ENCODE measurements around the gene ABHD12B.
A peak's percentile ranks its signal among the peaks of the same experiment; 100 is the strongest.
"Not testable (repeated sequence)": the region's sequence is repeated elsewhere in the genome, so short reads cannot be mapped to it uniquely, and the experiment has no call there.

The ABHD12B gene

DNA sequence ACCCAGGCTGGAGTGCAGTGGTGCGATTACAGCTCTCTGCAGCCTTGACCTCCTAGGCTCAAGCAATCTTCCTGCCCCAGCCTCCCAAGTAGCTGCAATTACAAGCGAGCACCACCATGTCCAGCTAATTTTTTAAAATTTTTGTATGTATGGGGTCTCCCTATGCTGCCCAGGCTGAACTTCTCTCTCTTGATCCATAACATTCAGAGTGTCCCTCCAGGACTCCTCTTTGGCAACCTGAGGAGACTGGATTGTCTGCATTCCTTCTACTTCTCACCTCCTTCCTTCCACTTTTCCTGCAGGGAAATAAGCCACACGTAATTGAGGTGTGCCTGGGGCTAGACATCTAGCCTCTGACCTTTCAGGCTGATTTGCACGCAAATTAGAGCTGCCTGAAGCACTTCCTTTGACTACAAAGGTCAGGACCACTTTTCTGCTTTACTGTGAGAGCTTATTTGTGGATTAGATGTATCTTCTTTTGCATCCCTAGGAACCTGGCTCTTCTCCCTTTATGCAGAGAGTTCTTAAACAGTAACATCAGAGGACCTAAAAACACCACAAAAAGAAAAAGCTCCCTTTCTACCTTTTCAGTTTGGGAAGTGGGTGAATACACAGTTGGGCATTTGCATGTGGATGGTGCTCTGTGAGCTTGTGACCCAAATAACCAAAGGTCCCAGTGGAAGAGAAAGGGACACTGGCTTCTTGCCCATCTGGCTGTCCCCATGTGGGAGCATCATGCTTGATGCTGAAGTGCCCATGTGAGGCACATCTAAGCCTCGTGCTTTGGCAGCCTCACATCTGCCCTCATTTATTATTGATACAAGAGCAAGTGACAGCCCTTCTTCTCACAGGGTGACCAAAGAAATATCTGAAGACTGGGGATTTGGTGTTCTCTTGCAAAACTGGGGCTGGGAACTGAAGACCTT lies 38.9 kb downstream of the ABHD12B start:
- no peak for FAIRE-seq
- no peak for DNase-seq (ENCODE audit: insufficient read length, low spot score)
- TF ChIP-seq POU2F2 (IDR thresholded peaks at IDR 0.05; ENCODE audit: low read depth, low read length): no peak
- no peak for TF ChIP-seq TAF1 (IDR thresholded peaks at IDR 0.05; ENCODE audit: low read depth, low read length)
- TF ChIP-seq POLR2A (IDR thresholded peaks at IDR 0.05; ENCODE audit: low read depth, low read length): no peak
- TF ChIP-seq SPI1 (IDR thresholded peaks at IDR 0.05; ENCODE audit: low read depth, low read length): no peak
- no peak for TF ChIP-seq PAX5 (IDR thresholded peaks at IDR 0.05; ENCODE audit: insufficient read depth, low read length, severe bottlenecking)
- no peak for TF ChIP-seq POLR2AphosphoS5 (IDR thresholded peaks at IDR 0.05; ENCODE audit: low read depth, low read length)

DNA sequence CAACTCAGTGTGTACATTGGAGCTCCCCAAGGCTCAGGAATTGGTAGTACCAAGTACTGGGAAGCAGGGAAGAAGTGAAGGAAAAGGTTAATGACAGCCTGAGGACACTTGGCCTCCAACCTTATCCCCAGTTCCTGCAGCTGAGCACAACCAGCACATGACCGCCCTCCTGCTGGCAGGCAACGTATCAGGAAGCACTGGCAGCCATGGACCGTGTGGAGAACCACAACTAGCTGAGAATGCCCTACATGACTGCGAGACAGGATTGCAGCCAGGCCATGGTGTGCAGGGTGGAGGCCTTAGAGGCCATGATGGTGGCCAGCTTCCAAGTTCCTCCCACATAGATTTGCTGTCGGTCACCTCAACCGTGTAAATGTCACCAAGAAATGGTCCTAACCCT lies 45.6 kb downstream of the ABHD12B start:
- no peak for TF ChIP-seq PAX5 (IDR thresholded peaks at IDR 0.05; ENCODE audit: insufficient read depth, low read length, severe bottlenecking)
- TF ChIP-seq POLR2A (IDR thresholded peaks at IDR 0.05; ENCODE audit: low read depth, low read length): no peak
- no peak for TF ChIP-seq POLR2AphosphoS5 (IDR thresholded peaks at IDR 0.05; ENCODE audit: low read depth, low read length)
- TF ChIP-seq POU2F2 (IDR thresholded peaks at IDR 0.05; ENCODE audit: low read depth, low read length): no peak
- TF ChIP-seq SPI1 (IDR thresholded peaks at IDR 0.05; ENCODE audit: low read depth, low read length): no peak
- DNase-seq (ENCODE audit: insufficient read length, low spot score) (no peak), FAIRE-seq (no peak)

DNA sequence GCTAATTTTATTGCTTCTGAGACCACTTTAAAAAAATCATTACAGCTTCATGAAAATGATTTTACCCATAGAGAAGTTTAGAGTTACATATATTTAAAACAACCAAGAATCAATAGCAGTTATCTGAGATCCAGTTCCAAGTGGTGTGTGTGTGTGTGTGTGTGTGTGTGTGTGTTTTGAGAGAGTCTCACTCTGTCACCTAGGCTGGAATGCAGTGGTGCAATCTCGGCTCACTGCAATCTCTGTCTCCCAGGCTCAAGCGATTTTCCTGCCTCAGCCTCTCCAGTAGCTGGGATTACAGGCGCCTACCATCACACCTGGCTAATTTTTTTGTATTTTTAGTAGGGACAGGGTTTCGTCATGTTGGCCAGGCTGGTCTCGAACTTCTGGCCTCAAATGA lies 47.7 kb downstream of the ABHD12B start:
- not testable (repeated sequence) for DNase-seq (ENCODE audit: insufficient read length, low spot score); FAIRE-seq

DNA sequence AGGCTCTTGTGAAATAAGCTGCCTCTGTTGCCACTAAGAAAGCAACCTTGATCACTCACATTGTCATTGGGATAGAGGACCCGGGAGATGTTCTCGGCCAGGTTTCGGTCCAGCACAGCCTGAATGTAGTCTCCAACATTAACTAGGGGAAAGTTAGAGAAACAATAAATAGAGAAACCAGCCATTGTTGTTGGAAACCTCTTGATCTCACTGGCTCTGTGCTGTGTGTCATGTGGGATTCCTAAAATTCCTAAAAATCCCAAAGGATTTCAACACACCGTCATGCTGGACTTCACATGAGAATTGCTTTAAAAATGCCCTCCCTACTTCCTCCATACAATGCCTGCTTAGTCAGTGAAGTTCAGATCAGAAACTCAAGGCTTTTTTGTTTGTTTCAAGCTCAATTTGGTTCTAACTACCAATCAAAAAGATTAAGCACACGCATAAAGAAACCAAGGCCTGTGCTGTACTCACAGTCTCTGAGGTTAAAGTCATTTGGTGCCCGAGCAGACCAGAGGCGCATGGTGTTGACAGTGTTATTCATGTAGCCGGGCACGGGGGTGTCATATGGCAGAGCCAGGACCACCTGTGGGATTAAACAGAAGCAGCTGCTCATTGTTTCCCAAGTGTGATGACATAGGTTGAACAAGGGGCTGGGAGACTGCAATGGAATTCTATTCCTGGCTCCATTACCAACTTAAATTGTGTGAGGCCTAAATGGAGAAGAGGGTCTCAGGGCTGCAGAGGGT lies 48.8 kb downstream of the ABHD12B start:
- no peak for DNase-seq (ENCODE audit: insufficient read length, low spot score)
- no peak for FAIRE-seq
- TF ChIP-seq POLR2AphosphoS5 (IDR thresholded peaks at IDR 0.05; ENCODE audit: low read depth, low read length): no peak
- TF ChIP-seq POU2F2 (IDR thresholded peaks at IDR 0.05; ENCODE audit: low read depth, low read length): no peak
- no peak for TF ChIP-seq POLR2A (IDR thresholded peaks at IDR 0.05; ENCODE audit: low read depth, low read length)
- TF ChIP-seq PAX5 (IDR thresholded peaks at IDR 0.05; ENCODE audit: insufficient read depth, low read length, severe bottlenecking): no peak
- TF ChIP-seq TAF1 (IDR thresholded peaks at IDR 0.05; ENCODE audit: low read depth, low read length): no peak
- TF ChIP-seq SPI1 (IDR thresholded peaks at IDR 0.05; ENCODE audit: low read depth, low read length): no peak

DNA sequence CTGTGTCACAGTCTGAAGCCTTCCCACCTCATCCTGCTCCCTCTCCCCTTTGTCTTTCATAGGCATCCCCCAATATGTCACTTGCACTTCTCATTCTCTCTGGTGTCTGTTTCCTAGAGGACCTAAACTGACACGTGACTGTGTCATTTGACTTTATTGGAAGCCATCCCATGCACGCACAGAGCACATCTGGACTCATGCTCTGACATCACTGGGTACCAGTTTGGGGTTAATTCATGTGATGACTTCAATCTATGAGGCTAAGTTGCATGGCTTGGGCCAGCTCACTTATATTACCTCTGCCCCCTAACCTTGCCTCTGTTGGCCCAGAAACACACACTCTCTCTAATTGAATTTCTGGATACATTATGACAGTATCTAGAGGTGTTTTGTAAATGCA lies 51.0 kb downstream of the ABHD12B start:
- no peak for FAIRE-seq
- DNase-seq (ENCODE audit: insufficient read length, low spot score): no peak
- TF ChIP-seq POLR2A (IDR thresholded peaks at IDR 0.05; ENCODE audit: low read depth, low read length) (no peak), POLR2AphosphoS5 (IDR thresholded peaks at IDR 0.05; ENCODE audit: low read depth, low read length) (no peak), POU2F2 (IDR thresholded peaks at IDR 0.05; ENCODE audit: low read depth, low read length) (no peak), SPI1 (IDR thresholded peaks at IDR 0.05; ENCODE audit: low read depth, low read length) (no peak), PAX5 (IDR thresholded peaks at IDR 0.05; ENCODE audit: insufficient read depth, low read length, severe bottlenecking) (no peak), TAF1 (IDR thresholded peaks at IDR 0.05; ENCODE audit: low read depth, low read length) (no peak)

DNA sequence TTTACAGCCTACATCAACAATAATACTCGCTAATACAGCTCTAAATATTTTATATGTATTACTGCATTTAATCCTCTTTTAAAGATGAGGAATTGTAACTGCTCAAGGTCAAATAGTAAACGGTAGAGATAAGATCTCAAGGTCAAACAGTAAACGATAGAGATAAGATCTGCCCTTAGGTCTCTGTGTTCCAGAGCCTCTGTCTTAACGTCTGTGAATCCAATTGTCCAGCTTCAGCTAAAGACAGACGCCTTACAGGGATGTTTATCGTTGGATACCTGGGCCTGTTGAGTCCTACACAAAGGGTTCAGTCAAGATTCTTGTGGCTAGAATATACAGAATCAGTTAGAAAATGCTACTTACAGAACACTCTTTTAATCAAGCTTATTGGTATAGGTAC lies 52.4 kb downstream of the ABHD12B start:
- FAIRE-seq (no peak), DNase-seq (ENCODE audit: insufficient read length, low spot score) (no peak)
- no peak for TF ChIP-seq SPI1 (IDR thresholded peaks at IDR 0.05; ENCODE audit: low read depth, low read length)
- no peak for TF ChIP-seq POU2F2 (IDR thresholded peaks at IDR 0.05; ENCODE audit: low read depth, low read length)
- TF ChIP-seq POLR2AphosphoS5 (IDR thresholded peaks at IDR 0.05; ENCODE audit: low read depth, low read length): no peak
- TF ChIP-seq POLR2A (IDR thresholded peaks at IDR 0.05; ENCODE audit: low read depth, low read length): no peak
- no peak for TF ChIP-seq PAX5 (IDR thresholded peaks at IDR 0.05; ENCODE audit: insufficient read depth, low read length, severe bottlenecking)
- no peak for TF ChIP-seq TAF1 (IDR thresholded peaks at IDR 0.05; ENCODE audit: low read depth, low read length)

DNA sequence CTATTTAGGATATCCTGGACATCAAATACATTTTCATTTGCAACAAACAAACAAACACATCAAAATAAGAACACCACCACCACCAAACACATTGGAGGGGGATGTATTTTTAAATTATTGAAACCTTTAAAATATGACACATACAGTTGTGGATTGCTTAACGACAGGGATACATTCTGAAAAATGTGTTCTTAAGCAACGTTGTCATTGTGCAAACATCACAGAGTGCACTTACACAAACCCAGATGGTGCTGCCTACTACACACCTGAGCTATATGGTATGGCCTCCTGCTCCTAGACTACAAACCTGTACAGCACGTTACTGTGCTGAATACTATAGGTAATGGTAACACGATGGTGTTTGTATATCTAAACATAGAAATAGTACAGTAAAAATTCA lies 53.0 kb downstream of the ABHD12B start:
- TF ChIP-seq TAF1 (IDR thresholded peaks at IDR 0.05; ENCODE audit: low read depth, low read length) (no peak), POU2F2 (IDR thresholded peaks at IDR 0.05; ENCODE audit: low read depth, low read length) (no peak), SPI1 (IDR thresholded peaks at IDR 0.05; ENCODE audit: low read depth, low read length) (no peak), PAX5 (IDR thresholded peaks at IDR 0.05; ENCODE audit: insufficient read depth, low read length, severe bottlenecking) (no peak), POLR2AphosphoS5 (IDR thresholded peaks at IDR 0.05; ENCODE audit: low read depth, low read length) (no peak), POLR2A (IDR thresholded peaks at IDR 0.05; ENCODE audit: low read depth, low read length) (no peak)
- FAIRE-seq (no peak), DNase-seq (ENCODE audit: insufficient read length, low spot score) (no peak)

DNA sequence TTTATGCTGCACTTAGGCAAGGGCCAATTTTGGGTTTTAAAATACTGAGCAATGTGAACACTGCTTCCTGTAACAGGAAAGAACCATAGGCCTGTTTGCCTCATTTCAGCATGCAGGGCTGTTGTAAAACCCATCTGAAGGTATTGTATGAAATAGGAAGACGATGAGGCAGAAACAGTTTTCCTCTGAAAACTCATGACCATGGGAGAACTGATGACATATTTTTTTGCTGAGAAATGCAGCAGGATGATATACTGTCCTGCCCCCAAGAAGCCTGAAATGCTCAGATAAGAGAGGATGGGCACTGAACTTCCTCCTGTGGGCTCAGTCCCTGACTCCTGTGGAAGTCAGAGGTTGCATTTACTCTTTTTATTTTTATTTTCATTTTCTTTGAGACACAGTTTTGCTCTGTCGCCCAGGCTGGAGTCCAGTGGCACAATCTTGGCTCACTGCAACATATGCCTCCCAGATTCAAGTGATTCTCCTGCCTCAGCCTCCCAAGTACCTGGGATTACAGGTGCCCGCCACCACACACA lies 55.1 kb downstream of the ABHD12B start:
- FAIRE-seq: no peak
- TF ChIP-seq POLR2AphosphoS5 (IDR thresholded peaks at IDR 0.05; ENCODE audit: low read depth, low read length): no peak
- TF ChIP-seq SPI1 (IDR thresholded peaks at IDR 0.05; ENCODE audit: low read depth, low read length): no peak
- TF ChIP-seq TAF1 (IDR thresholded peaks at IDR 0.05; ENCODE audit: low read depth, low read length): no peak
- no peak for TF ChIP-seq POU2F2 (IDR thresholded peaks at IDR 0.05; ENCODE audit: low read depth, low read length)
- TF ChIP-seq PAX5 (IDR thresholded peaks at IDR 0.05; ENCODE audit: insufficient read depth, low read length, severe bottlenecking): no peak
- no peak for TF ChIP-seq POLR2A (IDR thresholded peaks at IDR 0.05; ENCODE audit: low read depth, low read length)
- DNase-seq (ENCODE audit: insufficient read length, low spot score): no peak

DNA sequence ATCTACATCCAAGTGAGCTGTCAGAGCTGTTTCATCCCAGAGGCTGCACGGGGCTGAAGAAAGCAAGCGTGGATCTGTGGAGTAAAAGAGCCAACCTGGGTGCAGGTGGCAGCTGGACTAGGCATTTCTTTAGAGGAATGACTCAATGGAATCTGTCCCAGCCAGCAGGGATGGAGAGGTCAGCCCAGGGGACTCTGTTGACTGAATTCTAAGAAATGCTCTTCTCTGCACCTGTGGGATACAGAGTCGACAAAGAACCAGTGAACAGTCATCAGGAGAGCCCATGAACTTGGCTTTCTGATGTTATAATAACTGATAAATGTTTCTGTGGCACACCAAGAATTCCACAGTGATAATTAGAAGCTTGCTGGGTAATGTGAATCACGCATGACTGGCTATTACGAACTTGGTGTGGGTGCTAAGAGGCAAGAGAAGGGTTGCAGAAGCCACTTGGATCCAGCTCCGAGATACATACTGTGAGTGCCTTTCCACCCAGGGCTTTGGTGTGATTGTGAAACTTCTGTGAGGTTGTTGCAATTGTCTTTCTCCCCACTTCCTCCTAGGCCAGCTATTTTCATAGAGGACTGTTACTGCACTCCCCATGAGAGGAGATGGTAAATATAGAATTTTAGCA lies 56.3 kb downstream of the ABHD12B start:
- FAIRE-seq (peak; percentile 84), DNase-seq (ENCODE audit: insufficient read length, low spot score) (no peak)
- peak; percentile 86 for TF ChIP-seq SPI1 (IDR thresholded peaks at IDR 0.05; ENCODE audit: low read depth, low read length)
- TF ChIP-seq TAF1 (IDR thresholded peaks at IDR 0.05; ENCODE audit: low read depth, low read length): no peak
- TF ChIP-seq POLR2AphosphoS5 (IDR thresholded peaks at IDR 0.05; ENCODE audit: low read depth, low read length): no peak

Data from GM12891 (cell line).